Fibroblast of pulmonary artery (primary cell): ENCODE results near the gene HMG20B.

Source experiments
- DNase-seq: peaks from one replicate; pipeline ENCODE4 v3.0.0-alpha.2; 2010; ENCODE audit warnings: low read depth
- H3K4me3 ChIP-seq: replicated peaks from 2 replicates; pipeline ENCODE4 v1.5.1; 2011; ENCODE audit warnings: low read depth, mild to moderate bottlenecking, control low read depth, low read length, moderate library complexity
- CTCF ChIP-seq: IDR thresholded peaks from 2 replicates; pipeline ENCODE4 v1.5.1; 2011; ENCODE audit warnings: mild to moderate bottlenecking, control low read depth, low read length, inconsistent platforms; ENCODE audit errors: missing control alignments

The HMG20B gene

GRCh38 chr19:3595521-3596061 lies 22.8 kb downstream of the HMG20B start:
- DNase-seq, result no peak
- H3K4me3 ChIP-seq, result no peak overlapping the region
- TF ChIP-seq CTCF, result no peak

GRCh38 chr19:3599776-3600187 lies 27.0 kb downstream of the HMG20B start:
- peak; percentile 16 for TF ChIP-seq CTCF
- H3K4me3 ChIP-seq, result no peak overlapping the region
- no peak for DNase-seq

- DNase-seq, result no peak
- H3K4me3 ChIP-seq, result no peak overlapping the region
- TF ChIP-seq CTCF, result no peak
Observed at GRCh38 chr19:3601021-3601420, 28.3 kb downstream of the HMG20B start.

GRCh38 chr19:3603121-3603811 lies 30.5 kb downstream of the HMG20B start:
- H3K4me3 ChIP-seq, result no peak overlapping the region
- no peak for TF ChIP-seq CTCF
- DNase-seq, result no peak

- H3K4me3 ChIP-seq, result no peak overlapping the region
- TF ChIP-seq CTCF, result no peak
Observed at GRCh38 chr19:3604227-3604986, 31.7 kb downstream of the HMG20B start.

GRCh38 chr19:3604987-3605343 lies 32.2 kb downstream of the HMG20B start:
- DNase-seq, result no peak
- no peak overlapping the region for H3K4me3 ChIP-seq

More at GRCh38 chr19:3604227-3604986, 31.7 kb downstream of the HMG20B start:
- DNase-seq, result no peak

More at GRCh38 chr19:3604987-3605343, 32.2 kb downstream of the HMG20B start:
- TF ChIP-seq CTCF, result no peak
